ENCODE results near the gene CLSTN2. TPM values are rescaled to one million over a fixed set of nuclear protein-coding genes. Genes with fewer than 3 reads are reported as not detected.
A peak's percentile ranks its signal among the peaks of the same experiment; 100 is the strongest.

Gene CLSTN2
- total RNA-seq, 1 experiment from 2014 or later: not detected

DNA sequence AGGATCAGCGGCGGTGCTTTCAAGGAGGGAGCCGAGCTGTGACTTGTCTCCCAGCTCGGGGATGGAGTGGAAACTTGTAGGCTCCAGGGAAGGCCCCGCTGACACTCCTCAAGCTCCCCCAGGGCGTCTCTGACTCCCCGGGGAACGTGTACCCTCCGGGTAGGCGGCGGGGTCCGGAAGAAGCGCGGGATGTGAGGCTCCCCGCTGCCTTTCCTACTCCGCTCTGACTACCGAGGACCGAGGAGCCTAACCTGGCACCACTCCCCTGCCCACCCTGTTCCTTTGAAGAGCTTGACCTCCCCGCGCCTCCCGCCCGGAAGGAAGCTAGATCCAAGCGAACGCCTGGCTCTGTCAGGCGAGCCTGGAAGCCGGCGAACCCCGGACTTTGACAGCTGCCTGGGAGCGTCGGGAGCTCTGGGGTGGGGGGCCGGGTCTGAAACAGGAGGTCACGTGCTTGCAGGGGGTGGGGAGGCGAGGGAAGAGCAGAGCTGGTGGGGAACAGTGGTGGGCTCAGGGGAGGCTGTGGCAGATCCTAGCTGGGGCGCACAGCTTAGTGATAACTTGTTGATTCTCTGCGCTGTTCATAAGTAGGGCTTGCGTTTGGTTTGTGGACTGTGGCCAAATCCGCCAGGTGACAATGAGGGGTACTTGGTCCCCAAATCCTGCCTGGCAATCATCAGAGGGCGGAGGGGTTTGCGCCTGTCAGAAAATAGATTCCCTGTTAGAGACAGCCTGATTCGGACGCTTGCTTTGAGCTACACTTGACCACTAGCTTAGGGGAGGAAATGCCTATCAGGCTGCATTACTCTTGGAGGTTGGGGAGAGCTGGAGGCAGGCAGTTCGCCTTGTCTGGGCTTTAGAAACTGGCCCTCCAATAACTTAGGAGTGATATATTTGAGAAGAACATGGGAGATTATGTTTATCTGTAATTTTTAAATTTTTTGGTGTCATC lies 1.2 kb downstream of the CLSTN2 start:
- ChIA-PET POLR2A (ENCODE audit: unreplicated experiment) (no interaction called here), CTCF (no interaction called here)
- no peaks in the 10 kb centered on the region for H3K9me3 ChIP-seq (ENCODE audit: low read length)
- DNase-seq: no peak
- H3K36me3 ChIP-seq (ENCODE audit: low read depth, low read length): no peaks in the 10 kb centered on the region
- TF ChIP-seq, protein P1, sequence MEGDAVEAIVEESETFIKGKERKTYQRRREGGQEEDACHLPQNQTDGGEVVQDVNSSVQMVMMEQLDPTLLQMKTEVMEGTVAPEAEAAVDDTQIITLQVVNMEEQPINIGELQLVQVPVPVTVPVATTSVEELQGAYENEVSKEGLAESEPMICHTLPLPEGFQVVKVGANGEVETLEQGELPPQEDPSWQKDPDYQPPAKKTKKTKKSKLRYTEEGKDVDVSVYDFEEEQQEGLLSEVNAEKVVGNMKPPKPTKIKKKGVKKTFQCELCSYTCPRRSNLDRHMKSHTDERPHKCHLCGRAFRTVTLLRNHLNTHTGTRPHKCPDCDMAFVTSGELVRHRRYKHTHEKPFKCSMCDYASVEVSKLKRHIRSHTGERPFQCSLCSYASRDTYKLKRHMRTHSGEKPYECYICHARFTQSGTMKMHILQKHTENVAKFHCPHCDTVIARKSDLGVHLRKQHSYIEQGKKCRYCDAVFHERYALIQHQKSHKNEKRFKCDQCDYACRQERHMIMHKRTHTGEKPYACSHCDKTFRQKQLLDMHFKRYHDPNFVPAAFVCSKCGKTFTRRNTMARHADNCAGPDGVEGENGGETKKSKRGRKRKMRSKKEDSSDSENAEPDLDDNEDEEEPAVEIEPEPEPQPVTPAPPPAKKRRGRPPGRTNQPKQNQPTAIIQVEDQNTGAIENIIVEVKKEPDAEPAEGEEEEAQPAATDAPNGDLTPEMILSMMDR (conservative IDR thresholded peaks at IDR 0.05; ENCODE audit: low read depth, low read length): no peak
- no peak for TF ChIP-seq EZH2 (IDR thresholded peaks at IDR 0.05; ENCODE audit: low read length, unreplicated experiment)
- TF ChIP-seq EZH2phosphoT487 (IDR thresholded peaks at IDR 0.05; ENCODE audit: borderline replicate concordance, low read length): no peak
- ATAC-seq: no peak
- peaks cover 33% of the 10 kb centered on the region for H3K27me3 ChIP-seq (ENCODE audit: low read length)
- H3K4me2 ChIP-seq (ENCODE audit: low read length): no peak overlapping the region
- H3F3A ChIP-seq (ENCODE audit: low read length, unreplicated experiment): no peaks in the 10 kb centered on the region
- H3K27ac ChIP-seq (ENCODE audit: low read length): no peak overlapping the region
- intact Hi-C loops (cut with micrococcal nuclease): no loop called here
- no peaks in the 10 kb centered on the region for H3K79me2 ChIP-seq (ENCODE audit: low read length)
- no peak overlapping the region for H3K9ac ChIP-seq (ENCODE audit: low read length)
- no peaks in the 10 kb centered on the region for H3K9me2 ChIP-seq (replicated peaks; ENCODE audit: low read length)
- H2AFZ ChIP-seq (ENCODE audit: low read length): no peak overlapping the region
- BruUV-seq (replicated peaks): no TSS peak
- no peaks in the 10 kb centered on the region for H3K4me1 ChIP-seq (ENCODE audit: insufficient read depth, low read length)
- no peak overlapping the region for H3K4me3 ChIP-seq (ENCODE audit: low read length)
- no peaks in the 10 kb centered on the region for H4K20me1 ChIP-seq (ENCODE audit: low read length)

DNA sequence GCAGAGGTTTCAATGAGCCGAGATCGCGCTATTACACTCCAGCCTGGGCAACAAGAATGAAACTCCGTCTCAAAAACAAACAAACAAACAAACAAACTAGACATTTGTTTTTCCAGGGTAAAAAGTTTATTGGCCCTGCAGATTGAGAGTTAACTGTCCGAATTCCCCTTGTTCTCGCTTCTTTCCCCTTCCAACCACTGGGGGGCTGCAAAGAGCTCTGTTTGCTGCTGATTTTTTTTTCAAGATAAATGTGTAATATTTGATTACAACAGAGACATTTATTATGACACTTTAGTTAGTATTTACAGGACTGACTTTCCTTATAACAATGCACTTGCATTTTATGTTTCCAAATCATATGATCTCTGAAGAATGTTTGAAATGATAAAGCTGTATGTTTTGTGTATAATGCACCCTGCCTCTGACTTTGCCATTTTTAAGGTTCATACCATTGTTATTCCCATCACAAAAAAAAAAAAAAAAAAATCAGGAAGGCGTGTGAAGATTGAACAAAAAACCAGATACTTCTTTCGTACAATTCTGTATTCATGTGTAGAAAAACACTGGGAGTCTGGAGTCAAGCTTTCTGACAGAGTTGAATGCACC lies 2.8 kb downstream of the CLSTN2 start:
- Histone ChIP-seq H3K9ac (ENCODE audit: low read length) (no peak overlapping the region), H3K27me3 (ENCODE audit: low read length) (peaks cover 33% of the 10 kb centered on the region), H3K27ac (ENCODE audit: low read length) (no peak overlapping the region), H3K4me3 (ENCODE audit: low read length) (no peak overlapping the region), H3K9me2 (replicated peaks; ENCODE audit: low read length) (no peaks in the 10 kb centered on the region), H3K9me3 (ENCODE audit: low read length) (no peaks in the 10 kb centered on the region), H2AFZ (ENCODE audit: low read length) (no peak overlapping the region), H3F3A (ENCODE audit: low read length, unreplicated experiment) (no peaks in the 10 kb centered on the region), H3K36me3 (ENCODE audit: low read depth, low read length) (no peaks in the 10 kb centered on the region), H3K79me2 (ENCODE audit: low read length) (no peaks in the 10 kb centered on the region), H4K20me1 (ENCODE audit: low read length) (no peaks in the 10 kb centered on the region), H3K4me2 (ENCODE audit: low read length) (no peak overlapping the region), H3K4me1 (ENCODE audit: insufficient read depth, low read length) (no peaks in the 10 kb centered on the region)
- TF ChIP-seq EZH2phosphoT487 (IDR thresholded peaks at IDR 0.05; ENCODE audit: borderline replicate concordance, low read length): no peak
- TF ChIP-seq, protein P1 (conservative IDR thresholded peaks at IDR 0.05; ENCODE audit: low read depth, low read length): peak; percentile 67
- intact Hi-C loops (cut with micrococcal nuclease): no loop called here
- peak; percentile 41 for DNase-seq
- BruUV-seq (replicated peaks): no TSS peak
- ChIA-PET CTCF (interaction anchor here (0.6 to 1.0 kb wide), 3 partner anchors 9 to 922 kb away, joined by 3 read pairs; no protein-coding TSS in a partner anchor), POLR2A (ENCODE audit: unreplicated experiment) (interaction anchor here (0.6 kb wide), 1 partner anchor 703 kb away, joined by 6 read pairs; no protein-coding TSS in a partner anchor)
- ATAC-seq: no peak

Data from PC-3 (cell line).